IMR-90 (cell line): Measurements from ENCODE around the gene PTPRG.

Experiments used
- BHLHE40 ChIP-seq: fragments of 150-350 bp; IDR thresholded peaks from 2 replicates; pipeline ENCODE4 v1.6.1; 2016; ENCODE audit warnings: mild to moderate bottlenecking, low read depth, low read length
- CEBPB ChIP-seq: IDR thresholded peaks from 2 replicates; pipeline ENCODE4 v1.6.1; 2012; ENCODE audit warnings: low read depth, low read length, improper control_type of control experiment
- FOS ChIP-seq: fragments of 150-350 bp; IDR thresholded peaks from 2 replicates; pipeline ENCODE4 v1.6.1; 2016; ENCODE audit warnings: low read depth, low read length
- MAZ ChIP-seq: IDR thresholded peaks from 2 replicates; pipeline ENCODE4 v1.6.1; 2012; ENCODE audit warnings: low read depth, mild to moderate bottlenecking, low read length, improper control_type of control experiment, moderate library complexity, borderline replicate concordance
- MXI1 ChIP-seq: IDR thresholded peaks from 2 replicates; pipeline ENCODE4 v1.6.1; 2012; ENCODE audit warnings: low read depth, mild to moderate bottlenecking, low read length, moderate library complexity, borderline replicate concordance
- NFE2L2 ChIP-seq: fragments of 150-350 bp; IDR thresholded peaks from 2 replicates; pipeline ENCODE4 v1.6.1; 2016; ENCODE audit warnings: low read depth, mild to moderate bottlenecking, low read length
- POLR2A ChIP-seq: IDR thresholded peaks from 2 replicates; pipeline ENCODE4 v1.6.1; 2012; ENCODE audit warnings: mild to moderate bottlenecking, low read depth, low read length
- RAD21 ChIP-seq: IDR thresholded peaks from 2 replicates; pipeline ENCODE4 v1.6.1; 2012; ENCODE audit warnings: low read length, improper control_type of control experiment
- RCOR1 ChIP-seq: IDR thresholded peaks from 2 replicates; pipeline ENCODE4 v1.6.1; 2012; ENCODE audit warnings: mild to moderate bottlenecking, low read length, improper control_type of control experiment; ENCODE audit not compliant: insufficient replicate concordance
- RFX5 ChIP-seq: IDR thresholded peaks from 2 replicates; pipeline ENCODE4 v1.8.0; 2012; ENCODE audit warnings: low read depth, mild to moderate bottlenecking, low read length, moderate library complexity
- SMC3 ChIP-seq: fragments of 150-350 bp; IDR thresholded peaks from 2 replicates; pipeline ENCODE4 v1.6.1; 2016; ENCODE audit warnings: low read depth, mild to moderate bottlenecking, antibody characterized with exemption, low read length, moderate library complexity
- USF2 ChIP-seq: fragments of 150-350 bp; IDR thresholded peaks from 2 replicates; pipeline ENCODE4 v1.6.1; 2017; ENCODE audit warnings: mild to moderate bottlenecking, antibody characterized with exemption, low read length, low read depth
- TF ChIP-seq, protein P1 (sequence below): conservative IDR thresholded peaks from 2 replicates; pipeline ENCODE4 v1.5.1; 2012; ENCODE audit warnings: mild to moderate bottlenecking, low read depth, low read length, improper control_type of control experiment

GRCh38 chr3:61794961-61795360, 233.6 kb downstream of the PTPRG start:
- TF ChIP-seq, protein P1, sequence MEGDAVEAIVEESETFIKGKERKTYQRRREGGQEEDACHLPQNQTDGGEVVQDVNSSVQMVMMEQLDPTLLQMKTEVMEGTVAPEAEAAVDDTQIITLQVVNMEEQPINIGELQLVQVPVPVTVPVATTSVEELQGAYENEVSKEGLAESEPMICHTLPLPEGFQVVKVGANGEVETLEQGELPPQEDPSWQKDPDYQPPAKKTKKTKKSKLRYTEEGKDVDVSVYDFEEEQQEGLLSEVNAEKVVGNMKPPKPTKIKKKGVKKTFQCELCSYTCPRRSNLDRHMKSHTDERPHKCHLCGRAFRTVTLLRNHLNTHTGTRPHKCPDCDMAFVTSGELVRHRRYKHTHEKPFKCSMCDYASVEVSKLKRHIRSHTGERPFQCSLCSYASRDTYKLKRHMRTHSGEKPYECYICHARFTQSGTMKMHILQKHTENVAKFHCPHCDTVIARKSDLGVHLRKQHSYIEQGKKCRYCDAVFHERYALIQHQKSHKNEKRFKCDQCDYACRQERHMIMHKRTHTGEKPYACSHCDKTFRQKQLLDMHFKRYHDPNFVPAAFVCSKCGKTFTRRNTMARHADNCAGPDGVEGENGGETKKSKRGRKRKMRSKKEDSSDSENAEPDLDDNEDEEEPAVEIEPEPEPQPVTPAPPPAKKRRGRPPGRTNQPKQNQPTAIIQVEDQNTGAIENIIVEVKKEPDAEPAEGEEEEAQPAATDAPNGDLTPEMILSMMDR, result no peak
- TF ChIP-seq POLR2A (no peak), RAD21 (no peak), NFE2L2 (no peak), BHLHE40 (no peak), CEBPB (no peak), RCOR1 (no peak), RFX5 (no peak), FOS (no peak), USF2 (no peak), MXI1 (no peak), MAZ (no peak), SMC3 (no peak)
